Endothelial cell of umbilical vein (primary cell): ENCODE measurements around the gene MSL2. TPM values are rescaled to one million over a fixed set of nuclear protein-coding genes. Genes with fewer than 3 reads are reported as not detected.
"Not testable (repeated sequence)": the region's sequence is repeated elsewhere in the genome, so short reads cannot be mapped to it uniquely, and the experiment has no call there.

Experiments
- BruUV-seq: library from RNA; stranded (reverse); fragments of 400-500 nt; replicated peaks from 2 replicates; lab custom pipeline; 2021; lab: Mats Ljungman, UMichigan
- CTCF ChIA-PET: fragments of 300-600, 350-600 bp; sonication (Branson Sonifier 250); formaldehyde crosslinking; loops from one replicate; lab custom pipeline; 2021; ENCODE audit warnings: antibody characterized with exemption, inconsistent platforms; lab: Charles Lee
- POLR2A ChIA-PET: fragments of 300-600, 350-600 bp; sonication (Branson Sonifier 250); formaldehyde crosslinking; loops from one replicate; lab custom pipeline; 2021; ENCODE audit warnings: antibody characterized with exemption, inconsistent platforms; lab: Charles Lee
- DNase-seq: peaks from one replicate; pipeline ENCODE4 v3.0.0-alpha.2; 2011; ENCODE audit warnings: low read depth, low spot score
- FAIRE-seq: peaks from 2 replicates; lab custom pipeline; 2011; peaks lifted over from hg19 to GRCh38; lab: Jason Lieb, UNC
- H2AFZ ChIP-seq: 2 replicates; pipeline ENCODE4 v1.6.0; 2012; ENCODE audit warnings: low read depth, low read length, control low read depth, inconsistent platforms
- H3K27ac ChIP-seq: 2 replicates; pipeline ENCODE4 v1.5.1; 2011; ENCODE audit warnings: low read depth, mild to moderate bottlenecking, control low read depth, low read length, moderate library complexity; ENCODE audit not compliant: insufficient read depth
- H3K27me3 ChIP-seq, 2 experiments: 2 replicates each; pipeline versions ENCODE4 v1.6.0 to v1.6.1; 2011; ENCODE audit warnings: low read length in 2 of 2, mixed read lengths in 1 of 2; ENCODE audit not compliant: control insufficient read depth in 2 of 2, insufficient read depth in 2 of 2
- H3K36me3 ChIP-seq, 2 experiments: 2 replicates in 1 of 2; 3 replicates in 1 of 2; pipeline ENCODE4 v1.5.1; 2011; ENCODE audit warnings: low read length in 2 of 2, mild to moderate bottlenecking in 1 of 2, moderate library complexity in 1 of 2; ENCODE audit not compliant: control insufficient read depth in 2 of 2, insufficient read depth in 2 of 2; ENCODE audit errors: extremely low read depth in 1 of 2
- H3K4me1 ChIP-seq: 3 replicates; pipeline ENCODE4 v1.5.1; 2011; ENCODE audit warnings: mild to moderate bottlenecking, low read length; ENCODE audit not compliant: control insufficient read depth, insufficient read depth; ENCODE audit errors: extremely low read depth
- H3K4me2 ChIP-seq: 2 replicates; pipeline ENCODE4 v1.6.1; 2011; ENCODE audit warnings: low read length, control low read depth, mixed read lengths; ENCODE audit not compliant: insufficient read depth
- H3K4me3 ChIP-seq, 3 experiments: fragments of 200-600 bp in 1 of 3; sonication (generic), shearing (Covaris generic) in 1 of 3; replicated peaks in 1 of 3; 2 replicates each; pipeline ENCODE4 v1.5.1; 2011 to 2016; ENCODE audit warnings: control low read depth in 3 of 3, low read length in 3 of 3, mild to moderate bottlenecking in 2 of 3, inconsistent platforms in 1 of 3, low read depth in 1 of 3, moderate library complexity in 1 of 3; ENCODE audit not compliant: insufficient read depth in 1 of 3
- H3K79me2 ChIP-seq: 2 replicates; pipeline ENCODE4 v1.6.0; 2012; ENCODE audit warnings: low read length, inconsistent platforms; ENCODE audit not compliant: control insufficient read depth, insufficient read depth
- H3K9ac ChIP-seq: replicated peaks from 2 replicates; pipeline ENCODE3; 2011; ENCODE audit warnings: low read length, control low read depth; ENCODE audit not compliant: insufficient read depth; ENCODE audit errors: extremely low read depth
- H3K9me1 ChIP-seq: replicated peaks from 3 replicates; pipeline ENCODE4 v1.6.0; 2011; ENCODE audit warnings: mild to moderate bottlenecking, low read length; ENCODE audit not compliant: control insufficient read depth, insufficient read depth; ENCODE audit errors: extremely low read depth
- H3K9me3 ChIP-seq: replicated peaks from 2 replicates; pipeline ENCODE4 v1.5.1; 2012; ENCODE audit warnings: low read length, inconsistent platforms; ENCODE audit not compliant: control insufficient read depth, insufficient read depth
- H4K20me1 ChIP-seq: replicated peaks from 2 replicates; pipeline ENCODE3; 2011; ENCODE audit warnings: mild to moderate bottlenecking, low read length; ENCODE audit not compliant: control insufficient read depth, insufficient read depth; ENCODE audit errors: extremely low read depth
- CTCF ChIP-seq, 2 donors: IDR thresholded peaks; 1 replicate in 1 of 2; 2 replicates in 1 of 2; pipeline ENCODE4 v1.5.1; 2011; ENCODE audit warnings: low read length in 2 of 2, mild to moderate bottlenecking in 2 of 2, moderate library complexity in 2 of 2, control low read depth in 1 of 2, inconsistent platforms in 1 of 2, low read depth in 1 of 2; ENCODE audit not compliant: insufficient read depth in 1 of 2; ENCODE audit errors: extremely low read depth in 1 of 2
- EZH2 ChIP-seq: IDR thresholded peaks from 2 replicates; pipeline ENCODE4 v1.6.1; 2012; ENCODE audit warnings: borderline replicate concordance, low read depth, mild to moderate bottlenecking, moderate library complexity, low read length, inconsistent platforms; ENCODE audit not compliant: severe bottlenecking
- FOS ChIP-seq: IDR thresholded peaks from 2 replicates; pipeline ENCODE4 v1.6.1; 2011; ENCODE audit warnings: mild to moderate bottlenecking, low read length, moderate library complexity, borderline replicate concordance; ENCODE audit not compliant: insufficient read depth
- GATA2 ChIP-seq: IDR thresholded peaks from 2 replicates; pipeline ENCODE4 v1.7.0; 2011; ENCODE audit warnings: low read depth, mild to moderate bottlenecking, moderate library complexity, mixed read lengths, low read length; ENCODE audit not compliant: insufficient read length, insufficient read depth
- JUN ChIP-seq: IDR thresholded peaks from 2 replicates; pipeline ENCODE4 v1.6.1; 2011; ENCODE audit warnings: borderline replicate concordance, low read depth; ENCODE audit not compliant: insufficient read length, insufficient read depth
- MAX ChIP-seq: IDR thresholded peaks from 2 replicates; pipeline ENCODE4 v1.6.1; 2011; ENCODE audit not compliant: insufficient read depth, insufficient read length
- MYC ChIP-seq: IDR thresholded peaks from one replicate; pipeline ENCODE4 v1.6.1; 2011; ENCODE audit warnings: mild to moderate bottlenecking, low read depth, low read length
- POLR2A ChIP-seq: IDR thresholded peaks from 2 replicates; pipeline ENCODE4 v1.6.1; 2012; ENCODE audit warnings: low read depth, mild to moderate bottlenecking, control low read depth, low read length
- POLR2AphosphoS5 ChIP-seq: IDR thresholded peaks from 2 replicates; pipeline ENCODE4 v1.6.1; 2012; ENCODE audit warnings: low read depth, mild to moderate bottlenecking, control low read depth, low read length, moderate library complexity; ENCODE audit not compliant: insufficient read depth
- dilution Hi-C: fragments of 300-500 bp; cut with MboI; formaldehyde crosslinking; loops from one replicate; pipeline ENCODE4 v1.15.0; 2019; ENCODE audit warnings: low sequenced_read_pairs; ENCODE audit not compliant: extremely low pct_ligation_motif_present
- intact Hi-C: fragments of 100-400 bp; cut with micrococcal nuclease; formaldehyde crosslinking; loops from one replicate; pipeline ENCODE4 v1.10.0; 2022
- polyA plus RNA-seq, 4 experiments: library from polyadenylated mRNA; depleted of rRNA in 3 of 4; stranded (reverse) in 3 of 4; unstranded in 1 of 4; fragments of >200 nt; gene quantifications; 2 replicates each; pipeline versions ENCODE4 v1.2.1 to v1.2.3, GENCODE V29; 2011 to 2012; ENCODE audit warnings: missing spikeins in 1 of 4
- total RNA-seq: library from RNA; stranded (reverse); gene quantifications from 2 replicates; pipeline ENCODE4 v1.2.3, GENCODE V29; 2021

Gene MSL2
- total and polyA plus RNA-seq, 2 donors (not counting 3 experiments of a cell fraction or from before 2014, with no cell fraction given): 6.7 to 21.9 TPM

GRCh38 chr3:136119332-136119731 lies 76.8 kb downstream of the MSL2 start:
- POLR2A ChIA-PET, H3K36me3 ChIP-seq, H3K79me2 ChIP-seq, H3K4me2 ChIP-seq, H3K9ac ChIP-seq, H3K9me3 ChIP-seq, H3K27ac ChIP-seq, H3K4me3 ChIP-seq, DNase-seq, H3K27me3 ChIP-seq, H3K4me1 ChIP-seq, H2AFZ ChIP-seq, H4K20me1 ChIP-seq, dilution Hi-C loops, CTCF ChIA-PET, H3K9me1 ChIP-seq, intact Hi-C loops, FAIRE-seq, BruUV-seq: not testable (repeated sequence)

- Histone ChIP-seq H3K79me2 (no peaks in the 10 kb centered on the region), H3K9ac (no peak overlapping the region), H3K4me1 (no peaks in the 10 kb centered on the region), H3K4me3 (no peak overlapping the region), H3K27ac (no peak overlapping the region), H3K36me3 (peaks cover 0 to 3% of the 10 kb centered on the region in 2 experiments), H3K4me2 (no peak overlapping the region), H3K9me1 (no peaks in the 10 kb centered on the region), H3K9me3 (no peaks in the 10 kb centered on the region), H4K20me1 (no peaks in the 10 kb centered on the region), H2AFZ (no peak overlapping the region), H3K27me3 (no peaks in the 10 kb centered on the region)
- no peak for DNase-seq
- intact Hi-C loops (no loop called here), dilution Hi-C loops (no loop called here)
- no peak for FAIRE-seq
- TF ChIP-seq FOS: no peak
- no peak for TF ChIP-seq MAX
- no peak for TF ChIP-seq EZH2
- no peak for TF ChIP-seq POLR2AphosphoS5
- no peak for TF ChIP-seq JUN
- TF ChIP-seq MYC: no peak
- no peak for TF ChIP-seq POLR2A
- TF ChIP-seq CTCF (IDR thresholded peaks at IDR 0.05; ENCODE audit: extremely low read depth in 1 of 2, insufficient read depth in 1 of 2, low read depth in 1 of 2, low read length in 2 of 2): no peak
- TF ChIP-seq GATA2: no peak
- ChIA-PET POLR2A (no interaction called here), CTCF (no interaction called here)
- no TSS peak for BruUV-seq
Observed at GRCh38 chr3:136114421-136114820, 81.7 kb downstream of the MSL2 start.
